ENCODE data around the gene EMP2.

Gene EMP2

GRCh38 chr16:10592611-10593010, 12.2 kb upstream of the EMP2 start:
- TF ChIP-seq, protein P1, sequence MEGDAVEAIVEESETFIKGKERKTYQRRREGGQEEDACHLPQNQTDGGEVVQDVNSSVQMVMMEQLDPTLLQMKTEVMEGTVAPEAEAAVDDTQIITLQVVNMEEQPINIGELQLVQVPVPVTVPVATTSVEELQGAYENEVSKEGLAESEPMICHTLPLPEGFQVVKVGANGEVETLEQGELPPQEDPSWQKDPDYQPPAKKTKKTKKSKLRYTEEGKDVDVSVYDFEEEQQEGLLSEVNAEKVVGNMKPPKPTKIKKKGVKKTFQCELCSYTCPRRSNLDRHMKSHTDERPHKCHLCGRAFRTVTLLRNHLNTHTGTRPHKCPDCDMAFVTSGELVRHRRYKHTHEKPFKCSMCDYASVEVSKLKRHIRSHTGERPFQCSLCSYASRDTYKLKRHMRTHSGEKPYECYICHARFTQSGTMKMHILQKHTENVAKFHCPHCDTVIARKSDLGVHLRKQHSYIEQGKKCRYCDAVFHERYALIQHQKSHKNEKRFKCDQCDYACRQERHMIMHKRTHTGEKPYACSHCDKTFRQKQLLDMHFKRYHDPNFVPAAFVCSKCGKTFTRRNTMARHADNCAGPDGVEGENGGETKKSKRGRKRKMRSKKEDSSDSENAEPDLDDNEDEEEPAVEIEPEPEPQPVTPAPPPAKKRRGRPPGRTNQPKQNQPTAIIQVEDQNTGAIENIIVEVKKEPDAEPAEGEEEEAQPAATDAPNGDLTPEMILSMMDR (IDR thresholded peaks at IDR 0.05; ENCODE audit: borderline replicate concordance, control extremely low read depth, extremely low read depth, insufficient read depth, missing control alignments), result no peak
- no peak for DNase-seq (ENCODE audit: low spot score)
- in situ Hi-C loops (cut with MboI; ENCODE audit: low sequenced_read_pairs, unreplicated experiment), result no loop called here

DNA sequence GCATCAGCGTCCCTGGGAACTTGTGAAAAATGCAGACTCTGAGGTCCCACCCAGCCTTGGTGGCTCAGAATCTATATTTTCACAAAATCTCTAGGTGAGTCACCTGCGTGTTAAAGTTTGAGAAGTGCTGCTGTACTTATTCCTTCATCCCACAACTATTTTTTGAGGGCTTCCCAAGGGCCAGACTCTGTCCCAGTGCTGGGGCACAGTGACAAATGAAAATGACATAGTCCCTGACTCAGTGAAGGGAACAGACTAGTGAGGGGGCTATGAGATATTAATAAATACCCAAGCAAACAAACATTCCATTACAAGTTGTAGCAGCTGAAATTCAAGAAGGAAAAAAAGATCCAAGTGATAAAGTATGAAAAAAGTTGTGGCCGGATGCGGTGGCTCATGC, 9.9 kb upstream of the EMP2 start:
- in situ Hi-C loops (cut with MboI; ENCODE audit: low sequenced_read_pairs, unreplicated experiment), result no loop called here
- TF ChIP-seq, protein P1 (IDR thresholded peaks at IDR 0.05; ENCODE audit: borderline replicate concordance, control extremely low read depth, extremely low read depth, insufficient read depth, missing control alignments), result no peak
- no peak for DNase-seq (ENCODE audit: low spot score)

- in situ Hi-C loops (cut with MboI; ENCODE audit: low sequenced_read_pairs, unreplicated experiment), result no loop called here
- DNase-seq (ENCODE audit: low spot score), result no peak
- TF ChIP-seq, protein P1 (IDR thresholded peaks at IDR 0.05; ENCODE audit: borderline replicate concordance, control extremely low read depth, extremely low read depth, insufficient read depth, missing control alignments), result no peak
Measured at GRCh38 chr16:10589109-10589508, 8.7 kb upstream of the EMP2 start.

DNA sequence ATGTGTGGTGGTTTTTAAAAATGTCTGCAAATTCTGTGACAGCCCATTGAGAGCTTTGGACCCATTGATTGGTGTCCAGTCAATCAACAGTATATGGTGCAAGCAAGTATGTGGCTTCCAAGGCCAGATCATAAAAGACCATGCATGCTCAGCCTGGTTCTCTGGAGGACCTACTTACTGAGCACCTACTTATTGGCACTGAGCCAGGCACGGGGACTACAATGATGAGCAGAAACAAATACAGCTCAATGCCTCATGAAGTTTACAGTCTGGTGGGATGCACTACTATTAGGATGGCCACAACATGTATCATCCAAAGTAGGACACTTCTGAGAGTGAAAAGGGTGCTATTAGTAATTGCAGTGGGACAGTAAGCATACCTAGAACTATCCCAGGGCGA, 7.2 kb upstream of the EMP2 start:
- TF ChIP-seq, protein P1 (IDR thresholded peaks at IDR 0.05; ENCODE audit: borderline replicate concordance, control extremely low read depth, extremely low read depth, insufficient read depth, missing control alignments), result no peak
- DNase-seq (ENCODE audit: low spot score), result no peak
- in situ Hi-C loops (cut with MboI; ENCODE audit: low sequenced_read_pairs, unreplicated experiment), result no loop called here

- in situ Hi-C loops (cut with MboI; ENCODE audit: low sequenced_read_pairs, unreplicated experiment), result no loop called here
- TF ChIP-seq, protein P1 (IDR thresholded peaks at IDR 0.05; ENCODE audit: borderline replicate concordance, control extremely low read depth, extremely low read depth, insufficient read depth, missing control alignments), result no peak
- no peak for DNase-seq (ENCODE audit: low spot score)
Measured at GRCh38 chr16:10584981-10585438, 4.6 kb upstream of the EMP2 start.

GRCh38 chr16:10583269-10583668, 2.9 kb upstream of the EMP2 start:
- TF ChIP-seq, protein P1 (IDR thresholded peaks at IDR 0.05; ENCODE audit: borderline replicate concordance, control extremely low read depth, extremely low read depth, insufficient read depth, missing control alignments), result no peak
- DNase-seq (ENCODE audit: low spot score), result no peak
- in situ Hi-C loops (cut with MboI; ENCODE audit: low sequenced_read_pairs, unreplicated experiment), result no loop called here

- DNase-seq (ENCODE audit: low spot score), result no peak
- in situ Hi-C loops (cut with MboI; ENCODE audit: low sequenced_read_pairs, unreplicated experiment), result no loop called here
Measured at GRCh38 chr16:10581507-10581906, 1.1 kb upstream of the EMP2 start.

More at GRCh38 chr16:10581507-10581906, 1.1 kb upstream of the EMP2 start:
- TF ChIP-seq, protein P1 (IDR thresholded peaks at IDR 0.05; ENCODE audit: borderline replicate concordance, control extremely low read depth, extremely low read depth, insufficient read depth, missing control alignments), result no peak

Measured in GM13976 (cell line).